SK-N-MC (cell line): ENCODE data around the gene ERC2.

Experiments used
- EZH2 ChIP-seq: fragments of 200-600 bp; sonication (generic); IDR thresholded peaks from one replicate; pipeline ENCODE4 v1.6.1; 2017; ENCODE audit warnings: antibody characterized with exemption
- FOXP2 ChIP-seq: optimal IDR thresholded peaks from 2 replicates; pipeline ENCODE3; 2011; ENCODE audit warnings: mild to moderate bottlenecking, moderate library complexity; ENCODE audit not compliant: insufficient read depth; ENCODE audit errors: extremely low read length, control extremely low read depth
- POLR2AphosphoS5 ChIP-seq: IDR thresholded peaks from 2 replicates; pipeline ENCODE4 v1.6.1; 2012; ENCODE audit warnings: mild to moderate bottlenecking, low read depth, low read length, borderline replicate concordance

DNA sequence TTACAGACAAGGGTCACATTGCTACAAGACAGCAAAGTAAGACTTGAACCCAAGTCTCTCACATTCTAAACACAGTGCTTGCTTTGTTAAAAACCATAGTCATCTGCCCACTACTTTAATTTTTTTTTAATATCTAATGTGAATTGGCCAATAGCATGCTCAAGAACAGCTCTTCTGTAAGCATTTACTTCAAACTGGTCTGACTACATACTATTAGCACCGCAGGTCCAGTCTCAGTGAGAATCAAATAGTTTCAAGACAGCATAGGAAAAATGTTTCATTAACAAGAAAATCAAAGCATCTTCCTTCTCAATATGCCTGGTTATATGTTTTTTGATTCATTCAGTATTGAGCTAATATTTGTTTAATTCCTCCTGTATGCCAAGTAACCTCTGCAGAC, 419.9 kb downstream of the ERC2 start:
- TF ChIP-seq POLR2AphosphoS5 (no peak), EZH2 (no peak), FOXP2 (no peak)
